K562 (cell line): Measurements from ENCODE around the gene NECAB3. TPM values are rescaled to one million over a fixed set of nuclear protein-coding genes. Genes with fewer than 3 reads are reported as not detected.
A peak's percentile ranks its signal among the peaks of the same experiment; 100 is the strongest.

Source experiments
- ARID1B ChIP-seq: fragments of 450-650 bp; IDR thresholded peaks from 2 replicates; pipeline ENCODE4 v1.6.1; 2016; ENCODE audit warnings: antibody characterized with exemption, mild to moderate bottlenecking, inconsistent platforms
- ATF2 ChIP-seq: sonication (generic); formaldehyde crosslinking; IDR thresholded peaks from 2 replicates; pipeline ENCODE4 v1.8.1; 2022; ENCODE audit warnings: missing genetic modification reagents
- CBX3 ChIP-seq, 2 experiments: IDR thresholded peaks; 1 replicate in 1 of 2; 2 replicates in 1 of 2; pipeline ENCODE4 v1.6.1; 2012; ENCODE audit warnings: inconsistent platforms in 2 of 2, low read length in 2 of 2, borderline replicate concordance in 1 of 2, control low read depth in 1 of 2
- ESRRA ChIP-seq: fragments of 450-650 bp; IDR thresholded peaks from 2 replicates; pipeline ENCODE4 v1.6.1; 2014; ENCODE audit warnings: low read depth, mild to moderate bottlenecking, moderate library complexity, borderline replicate concordance
- FOXA1 ChIP-seq: fragments of 450-650 bp; IDR thresholded peaks from 2 replicates; pipeline ENCODE4 v1.6.1; 2016; ENCODE audit warnings: mild to moderate bottlenecking, borderline replicate concordance
- FOXM1 ChIP-seq, 2 experiments: fragments of 450-650 bp in 1 of 2; sonication (generic) in 1 of 2; formaldehyde crosslinking in 1 of 2; IDR thresholded peaks; 2 replicates each; pipeline versions ENCODE4 v1.6.1 to v1.9.0; 2017 to 2022; ENCODE audit warnings: low read depth in 2 of 2, mild to moderate bottlenecking in 2 of 2, missing genetic modification reagents in 1 of 2, moderate library complexity in 1 of 2
- MEF2D ChIP-seq: conservative IDR thresholded peaks from 2 replicates; pipeline ENCODE4 v1.6.1; 2016; ENCODE audit warnings: low read depth, missing genetic modification characterization, missing compliant biosample characterization
- MEIS2 ChIP-seq: fragments of 450-650 bp; IDR thresholded peaks from 2 replicates; pipeline ENCODE4 v1.6.1; 2014; ENCODE audit warnings: mild to moderate bottlenecking; ENCODE audit not compliant: partially characterized antibody
- MIER1 ChIP-seq: fragments of 450-650 bp; IDR thresholded peaks from 2 replicates; pipeline ENCODE4 v1.6.1; 2016; ENCODE audit warnings: antibody characterized with exemption, mild to moderate bottlenecking, low read depth
- PHF21A ChIP-seq: fragments of 450-650 bp; IDR thresholded peaks from 2 replicates; pipeline ENCODE4 v1.6.1; 2017; ENCODE audit warnings: low read depth, borderline replicate concordance
- POLR2AphosphoS5 ChIP-seq: IDR thresholded peaks from 2 replicates; pipeline ENCODE4 v1.6.1; 2011; ENCODE audit warnings: mild to moderate bottlenecking, low read depth, low read length, moderate library complexity; ENCODE audit not compliant: control insufficient read depth, insufficient read depth
- POLR2B ChIP-seq: fragments of 450-650 bp; IDR thresholded peaks from 2 replicates; pipeline ENCODE4 v1.6.1; 2018; ENCODE audit warnings: low read depth; ENCODE audit not compliant: partially characterized antibody
- SMAD2 ChIP-seq: fragments of 150-350 bp; IDR thresholded peaks from 2 replicates; pipeline ENCODE4 v1.6.1; 2014; ENCODE audit warnings: low read depth, mild to moderate bottlenecking, low read length
- SMARCA4 ChIP-seq: fragments of 450-650 bp; IDR thresholded peaks from 2 replicates; pipeline ENCODE4 v1.6.1; 2016
- TBL1XR1 ChIP-seq, 2 experiments: IDR thresholded peaks; 2 replicates each; pipeline ENCODE4 v1.6.1; 2012; ENCODE audit warnings: improper control_type of control experiment in 2 of 2, low read length in 2 of 2, mild to moderate bottlenecking in 1 of 2
- U2AF1 ChIP-seq: fragments of 200-400 bp; formaldehyde crosslinking; optimal IDR thresholded peaks from 2 replicates; pipeline ENCODE3; 2017; ENCODE audit warnings: mild to moderate bottlenecking, low read depth, low read length, moderate library complexity
- ZNF184 ChIP-seq: sonication (generic); formaldehyde crosslinking; IDR thresholded peaks from 2 replicates; pipeline ENCODE4 v1.5.0; 2020; ENCODE audit warnings: missing genetic modification reagents
- ZNF444 ChIP-seq: fragments of 250-450 bp; sonication (Bioruptor Pico); IDR thresholded peaks from 2 replicates; pipeline ENCODE4 v1.4.0; 2020; ENCODE audit warnings: mild to moderate bottlenecking, moderate library complexity
- ZNF507 ChIP-seq: conservative IDR thresholded peaks from 2 replicates; pipeline ENCODE4 v1.6.1; 2017; ENCODE audit warnings: missing genetic modification characterization, missing compliant biosample characterization
- ZNF707 ChIP-seq: fragments of 250-450 bp; sonication (Bioruptor Pico); conservative IDR thresholded peaks from 2 replicates; pipeline ENCODE4 v1.8.0; 2022; ENCODE audit warnings: inconsistent platforms, mild to moderate bottlenecking, moderate library complexity
- polyA plus RNA-seq, 8 experiments: library from polyadenylated mRNA; depleted of rRNA in 4 of 8; stranded (reverse) in 5 of 8; unstranded in 3 of 8; fragments of >200 nt; fragmentation: Nextera tagmentation in 2 of 8; fragmentation: Illumina TruSeq in 1 of 8; extraction: Ambion mirVana in 2 of 8; extraction: Trizol in 1 of 8; gene quantifications; 2 replicates each; pipeline versions ENCODE4 v1.2.1 to v1.2.3, GENCODE V29; 2011 to 2014; ENCODE audit warnings: inconsistent platforms in 1 of 8, missing spikeins in 1 of 8
- total RNA-seq, 7 experiments: library from RNA; depleted of rRNA in 6 of 7; stranded (reverse); fragments of >200 nt in 6 of 7; fragmentation: Illumina TruSeq in 2 of 7; extraction: Trizol in 2 of 7; gene quantifications; 2 replicates each; pipeline versions ENCODE4 v1.2.1 to v1.2.3, GENCODE V29; 2011 to 2021; ENCODE audit warnings: low replicate concordance in 1 of 7
- TF ChIP-seq, protein P1 (sequence below): fragments of 450-650 bp; IDR thresholded peaks from 2 replicates; pipeline ENCODE4 v1.6.1; 2016; ENCODE audit warnings: low read depth, mild to moderate bottlenecking, moderate library complexity
- TF ChIP-seq, protein P2 (sequence below), 2 experiments: fragments of 450-650 bp; conservative IDR thresholded peaks; 2 replicates each; pipeline ENCODE4 v1.6.1; 2017; ENCODE audit warnings: mild to moderate bottlenecking in 2 of 2, moderate library complexity in 2 of 2
- TF ChIP-seq, protein P3 (sequence below), 2 experiments: fragments of 200-800 bp in 1 of 2; sonication (Bioruptor generic) in 1 of 2; sonication (generic) in 1 of 2; formaldehyde crosslinking in 1 of 2; IDR thresholded peaks in 1 of 2; conservative IDR thresholded peaks in 1 of 2; 2 replicates each; pipeline versions ENCODE4 v1.5.0 to v1.6.1; 2016 to 2020; ENCODE audit warnings: missing compliant biosample characterization in 1 of 2, missing genetic modification characterization in 1 of 2, missing genetic modification reagents in 1 of 2

NECAB3 gene
- total and polyA plus RNA-seq, 9 of the 15 experiments (the other 6 are each of a cell fraction or from before 2014, with no cell fraction given), result 0.94 to 63.3 (median 31.5) TPM

GRCh38 chr20:33673410-33674293, 576 bp downstream of the NECAB3 start (continued):
- TF ChIP-seq ATF2 (no peak), ARID1B (0 out of 2 replicates have a peak, but pooled peaks have one; percentile 31), MEF2D (tag) (no peak), MEIS2 (no peak), SMAD2 (no peak), FOXA1 (no peak), POLR2AphosphoS5 (no peak), U2AF1 (no peak), ZNF707 (CRISPR knock-in tag) (no peak), ZNF444 (no peak), ESRRA (peak; percentile 9; the same call in 1 of the 2 replicates), ZNF184 (CRISPR knock-in tag) (no peak), CBX3 (IDR thresholded peaks at IDR 0.05; ENCODE audit: borderline replicate concordance in 1 of 2, low read length in 2 of 2) (no peak), MIER1 (no peak), TBL1XR1 (IDR thresholded peaks at IDR 0.05; ENCODE audit: low read length in 2 of 2) (no peak), FOXM1 (IDR thresholded peaks at IDR 0.05; ENCODE audit: low read depth) (no peak), FOXM1 (CRISPR knock-in tag; IDR thresholded peaks at IDR 0.05; ENCODE audit: low read depth) (no peak), ZNF507 (no peak), SMARCA4 (peak; percentile 40; the same call in 1 of the 2 replicates), POLR2B (no peak), PHF21A (no peak)
- TF ChIP-seq, protein P1, sequence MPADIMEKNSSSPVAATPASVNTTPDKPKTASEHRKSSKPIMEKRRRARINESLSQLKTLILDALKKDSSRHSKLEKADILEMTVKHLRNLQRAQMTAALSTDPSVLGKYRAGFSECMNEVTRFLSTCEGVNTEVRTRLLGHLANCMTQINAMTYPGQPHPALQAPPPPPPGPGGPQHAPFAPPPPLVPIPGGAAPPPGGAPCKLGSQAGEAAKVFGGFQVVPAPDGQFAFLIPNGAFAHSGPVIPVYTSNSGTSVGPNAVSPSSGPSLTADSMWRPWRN, result no peak
- TF ChIP-seq, protein P2, sequence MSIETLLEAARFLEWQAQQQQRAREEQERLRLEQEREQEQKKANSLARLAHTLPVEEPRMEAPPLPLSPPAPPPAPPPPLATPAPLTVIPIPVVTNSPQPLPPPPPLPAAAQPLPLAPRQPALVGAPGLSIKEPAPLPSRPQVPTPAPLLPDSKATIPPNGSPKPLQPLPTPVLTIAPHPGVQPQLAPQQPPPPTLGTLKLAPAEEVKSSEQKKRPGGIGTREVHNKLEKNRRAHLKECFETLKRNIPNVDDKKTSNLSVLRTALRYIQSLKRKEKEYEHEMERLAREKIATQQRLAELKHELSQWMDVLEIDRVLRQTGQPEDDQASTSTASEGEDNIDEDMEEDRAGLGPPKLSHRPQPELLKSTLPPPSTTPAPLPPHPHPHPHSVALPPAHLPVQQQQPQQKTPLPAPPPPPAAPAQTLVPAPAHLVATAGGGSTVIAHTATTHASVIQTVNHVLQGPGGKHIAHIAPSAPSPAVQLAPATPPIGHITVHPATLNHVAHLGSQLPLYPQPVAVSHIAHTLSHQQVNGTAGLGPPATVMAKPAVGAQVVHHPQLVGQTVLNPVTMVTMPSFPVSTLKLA (conservative IDR thresholded peaks at IDR 0.05), result no peak
- TF ChIP-seq, protein P3, sequence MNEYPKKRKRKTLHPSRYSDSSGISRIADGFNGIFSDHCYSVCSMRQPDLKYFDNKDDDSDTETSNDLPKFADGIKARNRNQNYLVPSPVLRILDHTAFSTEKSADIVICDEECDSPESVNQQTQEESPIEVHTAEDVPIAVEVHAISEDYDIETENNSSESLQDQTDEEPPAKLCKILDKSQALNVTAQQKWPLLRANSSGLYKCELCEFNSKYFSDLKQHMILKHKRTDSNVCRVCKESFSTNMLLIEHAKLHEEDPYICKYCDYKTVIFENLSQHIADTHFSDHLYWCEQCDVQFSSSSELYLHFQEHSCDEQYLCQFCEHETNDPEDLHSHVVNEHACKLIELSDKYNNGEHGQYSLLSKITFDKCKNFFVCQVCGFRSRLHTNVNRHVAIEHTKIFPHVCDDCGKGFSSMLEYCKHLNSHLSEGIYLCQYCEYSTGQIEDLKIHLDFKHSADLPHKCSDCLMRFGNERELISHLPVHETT (CRISPR knock-in tag; conservative IDR thresholded peaks at IDR 0.05 in 1 of 2, IDR thresholded peaks at IDR 0.05 in 1 of 2), result 0 out of 4 replicates have a peak, but pooled peaks of 1 of the 2 experiments have one; percentile 16
